Measurements from ENCODE around the gene HLA-E. TPM values are rescaled to one million over a fixed set of nuclear protein-coding genes. Genes with fewer than 3 reads are reported as not detected.

Gene HLA-E
- total RNA-seq (213 and 254 TPM in 2 replicates), polyA plus RNA-seq (115 and 183 TPM in 2 replicates), polyA minus RNA-seq (ENCODE audit: low replicate concordance) (120 and 170 TPM in 2 replicates)
- 135 and 197 TPM in 2 replicates for polyA plus RNA-seq (2012)

DNA sequence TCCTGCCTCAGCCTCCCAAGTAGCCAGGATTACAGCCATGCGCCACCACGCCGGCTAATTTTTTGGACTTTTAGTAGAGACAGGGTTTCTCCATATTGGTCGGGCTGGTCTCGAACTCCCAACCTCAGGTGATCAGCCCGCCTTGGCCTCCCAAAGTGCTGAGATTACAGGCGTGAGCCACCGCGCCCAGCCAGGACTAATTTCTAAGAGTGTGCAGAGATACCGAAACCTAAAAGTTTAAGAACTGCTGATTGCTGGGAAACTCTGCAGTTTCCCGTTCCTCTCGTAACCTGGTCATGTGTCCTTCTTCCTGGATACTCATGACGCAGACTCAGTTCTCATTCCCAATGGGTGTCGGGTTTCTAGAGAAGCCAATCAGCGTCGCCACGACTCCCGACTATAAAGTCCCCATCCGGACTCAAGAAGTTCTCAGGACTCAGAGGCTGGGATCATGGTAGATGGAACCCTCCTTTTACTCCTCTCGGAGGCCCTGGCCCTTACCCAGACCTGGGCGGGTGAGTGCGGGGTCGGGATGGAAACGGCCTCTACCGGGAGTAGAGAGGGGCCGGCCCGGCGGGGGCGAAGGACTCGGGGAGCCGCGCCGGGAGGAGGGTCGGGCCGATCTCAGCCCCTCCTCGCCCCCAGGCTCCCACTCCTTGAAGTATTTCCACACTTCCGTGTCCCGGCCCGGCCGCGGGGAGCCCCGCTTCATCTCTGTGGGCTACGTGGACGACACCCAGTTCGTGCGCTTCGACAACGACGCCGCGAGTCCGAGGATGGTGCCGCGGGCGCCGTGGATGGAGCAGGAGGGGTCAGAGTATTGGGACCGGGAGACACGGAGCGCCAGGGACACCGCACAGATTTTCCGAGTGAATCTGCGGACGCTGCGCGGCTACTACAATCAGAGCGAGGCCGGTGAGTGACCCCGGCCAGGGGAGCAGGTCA lies at the start of gene HLA-E:
Gene HLA-E (plus strand): TSS at position 429 of the 945 bp plus-strand sequence. CDS start 23 bp downstream, at position 452.
- H3K9ac ChIP-seq (ENCODE audit: insufficient read depth, low read length): peak within 1 kb of the TSS; percentile 94
- H3K27ac ChIP-seq (ENCODE audit: insufficient read depth, low read length): peak within 1 kb of the TSS; percentile 95
- peaks cover 9% of the 10 kb centered on the region for H3K4me1 ChIP-seq (ENCODE audit: control insufficient read depth, extremely low read depth, insufficient read depth, low read length)
- peak; percentile 99 to 100 for DNase-seq (ENCODE audit: low read depth in 2 of 2)
- TF ChIP-seq, protein P1, sequence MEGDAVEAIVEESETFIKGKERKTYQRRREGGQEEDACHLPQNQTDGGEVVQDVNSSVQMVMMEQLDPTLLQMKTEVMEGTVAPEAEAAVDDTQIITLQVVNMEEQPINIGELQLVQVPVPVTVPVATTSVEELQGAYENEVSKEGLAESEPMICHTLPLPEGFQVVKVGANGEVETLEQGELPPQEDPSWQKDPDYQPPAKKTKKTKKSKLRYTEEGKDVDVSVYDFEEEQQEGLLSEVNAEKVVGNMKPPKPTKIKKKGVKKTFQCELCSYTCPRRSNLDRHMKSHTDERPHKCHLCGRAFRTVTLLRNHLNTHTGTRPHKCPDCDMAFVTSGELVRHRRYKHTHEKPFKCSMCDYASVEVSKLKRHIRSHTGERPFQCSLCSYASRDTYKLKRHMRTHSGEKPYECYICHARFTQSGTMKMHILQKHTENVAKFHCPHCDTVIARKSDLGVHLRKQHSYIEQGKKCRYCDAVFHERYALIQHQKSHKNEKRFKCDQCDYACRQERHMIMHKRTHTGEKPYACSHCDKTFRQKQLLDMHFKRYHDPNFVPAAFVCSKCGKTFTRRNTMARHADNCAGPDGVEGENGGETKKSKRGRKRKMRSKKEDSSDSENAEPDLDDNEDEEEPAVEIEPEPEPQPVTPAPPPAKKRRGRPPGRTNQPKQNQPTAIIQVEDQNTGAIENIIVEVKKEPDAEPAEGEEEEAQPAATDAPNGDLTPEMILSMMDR (conservative IDR thresholded peaks at IDR 0.05 in 1 of 2, IDR thresholded peaks at IDR 0.05 in 1 of 2; ENCODE audit: low read depth in 1 of 2, low read length in 2 of 2): no peak
- no peak for TF ChIP-seq EZH2 (IDR thresholded peaks at IDR 0.05; ENCODE audit: low read length, missing control alignments)
- no peaks in the 10 kb centered on the region for H3K9me3 ChIP-seq (ENCODE audit: control insufficient read depth, insufficient read depth, low read depth, low read length)
- H3K36me3 ChIP-seq (ENCODE audit: control insufficient read depth, insufficient read depth, low read length): peaks cover 22% of the 10 kb centered on the region
- H3K27me3 ChIP-seq (ENCODE audit: control insufficient read depth, insufficient read depth, low read length): peaks cover 2% of the 10 kb centered on the region
- H3K4me2 ChIP-seq (ENCODE audit: extremely low read depth, insufficient read depth, low read length): peak within 1 kb of the TSS; percentile 90
- peak within 1 kb of the TSS; percentile 80 to 99 (median 96) for H3K4me3 ChIP-seq (replicated peaks in 1 of 4; ENCODE audit: control extremely low read depth in 1 of 4, insufficient read depth in 1 of 4, low read depth in 3 of 4, low read length in 4 of 4)
- H3K79me2 ChIP-seq (ENCODE audit: control insufficient read depth, insufficient read depth, low read length): peaks cover 17% of the 10 kb centered on the region
- peak within 1 kb of the TSS; percentile 62 for H2AFZ ChIP-seq (ENCODE audit: low read length)
- H4K20me1 ChIP-seq (ENCODE audit: control insufficient read depth, extremely low read depth, insufficient read depth, low read length): no peaks in the 10 kb centered on the region

DNA sequence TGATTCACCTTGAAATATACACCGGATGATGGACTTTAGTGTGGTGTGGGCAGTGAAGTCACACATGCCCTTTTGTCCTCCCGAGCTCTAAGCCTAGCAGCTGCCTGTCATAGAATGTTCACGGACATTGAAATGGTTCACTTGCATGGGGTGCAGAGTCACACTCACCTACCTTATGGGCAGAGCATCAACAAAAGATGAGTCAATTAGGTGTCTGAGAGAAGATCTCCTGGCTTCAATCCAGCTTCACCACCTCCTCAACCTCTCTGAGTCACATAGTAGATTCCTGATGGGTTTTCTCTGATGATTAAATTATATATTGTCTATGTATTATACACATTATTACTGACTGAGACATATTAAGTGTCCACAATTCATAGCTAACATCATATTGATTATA lies 48.1 kb upstream of the HLA-E start:
- Histone ChIP-seq H3K4me1 (ENCODE audit: control insufficient read depth, extremely low read depth, insufficient read depth, low read length) (no peaks in the 10 kb centered on the region), H3K36me3 (ENCODE audit: control insufficient read depth, insufficient read depth, low read length) (no peaks in the 10 kb centered on the region), H3K9ac (ENCODE audit: insufficient read depth, low read length) (no peak overlapping the region), H3K27me3 (ENCODE audit: control insufficient read depth, insufficient read depth, low read length) (peaks cover 39% of the 10 kb centered on the region), H3K27ac (ENCODE audit: insufficient read depth, low read length) (no peak overlapping the region), H2AFZ (ENCODE audit: low read length) (no peak overlapping the region), H3K4me3 (replicated peaks in 1 of 4; ENCODE audit: control extremely low read depth in 1 of 4, insufficient read depth in 1 of 4, low read depth in 3 of 4, low read length in 4 of 4) (no peak overlapping the region), H4K20me1 (ENCODE audit: control insufficient read depth, extremely low read depth, insufficient read depth, low read length) (no peaks in the 10 kb centered on the region), H3K9me3 (ENCODE audit: control insufficient read depth, insufficient read depth, low read depth, low read length) (no peaks in the 10 kb centered on the region), H3K79me2 (ENCODE audit: control insufficient read depth, insufficient read depth, low read length) (no peaks in the 10 kb centered on the region), H3K4me2 (ENCODE audit: extremely low read depth, insufficient read depth, low read length) (no peak overlapping the region)
- TF ChIP-seq EZH2 (IDR thresholded peaks at IDR 0.05; ENCODE audit: low read length, missing control alignments): no peak
- TF ChIP-seq, protein P1 (conservative IDR thresholded peaks at IDR 0.05 in 1 of 2, IDR thresholded peaks at IDR 0.05 in 1 of 2; ENCODE audit: low read depth in 1 of 2, low read length in 2 of 2): no peak
- no peak for DNase-seq (ENCODE audit: low read depth in 2 of 2)

DNA sequence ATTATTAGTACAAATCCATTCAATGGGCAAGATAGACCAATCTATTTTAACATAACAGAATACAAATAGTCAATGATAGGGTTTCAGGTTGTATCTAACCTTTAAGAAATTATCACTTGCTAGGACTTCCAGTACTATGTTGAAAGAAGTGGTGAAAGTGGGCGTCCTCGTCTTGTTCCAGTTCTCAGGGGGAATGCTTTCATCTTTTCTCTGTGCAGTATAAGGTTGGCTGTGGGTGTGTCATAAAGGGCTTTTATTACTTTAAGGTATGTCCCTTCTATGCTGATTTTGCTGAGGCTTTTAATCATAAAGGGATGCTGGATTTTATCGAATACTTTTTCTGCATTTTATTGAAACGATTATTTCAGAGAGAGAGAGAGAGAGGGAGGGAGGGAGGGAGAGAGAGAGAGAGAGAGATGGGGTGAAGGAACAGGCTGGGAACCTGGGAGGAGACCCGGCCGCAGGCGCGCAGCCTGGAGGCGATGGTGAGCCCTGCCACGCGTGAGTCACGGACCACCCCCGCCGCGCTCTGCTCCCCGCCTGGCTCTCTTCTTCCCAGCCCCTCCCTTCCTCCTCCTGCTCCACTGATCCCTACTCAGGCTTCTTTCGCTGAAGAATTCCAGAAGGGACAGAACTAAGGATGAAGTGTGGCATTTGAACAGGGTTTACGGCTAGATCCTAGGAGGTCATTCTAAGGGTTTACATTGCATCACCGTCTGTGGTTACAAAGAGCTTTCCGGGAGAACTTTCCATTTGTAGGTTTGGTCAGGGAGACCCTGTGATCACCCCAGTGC lies 45.5 kb upstream of the HLA-E start:
- peak overlapping the region in 1 of 4 experiments; percentile 8 for H3K4me3 ChIP-seq (replicated peaks in 1 of 4; ENCODE audit: control extremely low read depth in 1 of 4, insufficient read depth in 1 of 4, low read depth in 3 of 4, low read length in 4 of 4)
- H3K9me3 ChIP-seq (ENCODE audit: control insufficient read depth, insufficient read depth, low read depth, low read length): no peaks in the 10 kb centered on the region
- H3K36me3 ChIP-seq (ENCODE audit: control insufficient read depth, insufficient read depth, low read length): no peaks in the 10 kb centered on the region
- DNase-seq (ENCODE audit: low read depth in 2 of 2): peak; percentile 6 to 30
- H3K27me3 ChIP-seq (ENCODE audit: control insufficient read depth, insufficient read depth, low read length): peaks cover 44% of the 10 kb centered on the region
- no peaks in the 10 kb centered on the region for H3K79me2 ChIP-seq (ENCODE audit: control insufficient read depth, insufficient read depth, low read length)
- TF ChIP-seq EZH2 (IDR thresholded peaks at IDR 0.05; ENCODE audit: low read length, missing control alignments): no peak
- TF ChIP-seq, protein P1 (conservative IDR thresholded peaks at IDR 0.05 in 1 of 2, IDR thresholded peaks at IDR 0.05 in 1 of 2; ENCODE audit: low read depth in 1 of 2, low read length in 2 of 2): no peak
- no peak overlapping the region for H3K9ac ChIP-seq (ENCODE audit: insufficient read depth, low read length)
- H3K4me2 ChIP-seq (ENCODE audit: extremely low read depth, insufficient read depth, low read length): no peak overlapping the region
- no peak overlapping the region for H3K27ac ChIP-seq (ENCODE audit: insufficient read depth, low read length)
- no peaks in the 10 kb centered on the region for H4K20me1 ChIP-seq (ENCODE audit: control insufficient read depth, extremely low read depth, insufficient read depth, low read length)
- no peak overlapping the region for H2AFZ ChIP-seq (ENCODE audit: low read length)
- H3K4me1 ChIP-seq (ENCODE audit: control insufficient read depth, extremely low read depth, insufficient read depth, low read length): no peaks in the 10 kb centered on the region

All from fibroblast of lung (primary cell).